Left renal cortex interstitium (tissue), 4 donors: Measurements from ENCODE around the gene OPCML. TPM values are rescaled to one million over a fixed set of nuclear protein-coding genes. Genes with fewer than 3 reads are reported as not detected.
A peak's percentile ranks its signal among the peaks of the same experiment; 100 is the strongest.

Source experiments
- DNase-seq, 4 donors: peaks; one replicate each; pipeline ENCODE4 v3.0.0-alpha.2; 2013; ENCODE audit warnings: low read depth in 4 of 4, low spot score in 2 of 4, missing footprints in 1 of 4
- polyA plus RNA-seq, 4 donors: library from polyadenylated mRNA; unstranded; fragments of 120-200 nt; gene quantifications; one replicate each; pipeline ENCODE4 v1.2.1, GENCODE V29; 2013; ENCODE audit not compliant: insufficient read length in 4 of 4

The OPCML gene
- polyA plus RNA-seq, 4 donors = 12.3 to 15.7 (median 14.3) TPM

- DNase-seq = no peak
Measured at GRCh38 chr11:133381761-133382130, 150.6 kb downstream of the OPCML start.

- DNase-seq = no peak
Measured at GRCh38 chr11:133366147-133366546, 166.2 kb downstream of the OPCML start.

- DNase-seq = no peak
Measured at GRCh38 chr11:133362916-133363315, 169.4 kb downstream of the OPCML start.

GRCh38 chr11:133362156-133362555 lies 170.1 kb downstream of the OPCML start:
- DNase-seq = no peak

GRCh38 chr11:133361689-133361994 lies 170.7 kb downstream of the OPCML start:
- no peak for DNase-seq

GRCh38 chr11:133360860-133361688 lies 171.2 kb downstream of the OPCML start:
- DNase-seq = no peak

GRCh38 chr11:133355095-133355494 lies 177.2 kb downstream of the OPCML start:
- DNase-seq = no peak

- no peak for DNase-seq
Measured at GRCh38 chr11:133354069-133354468, 178.2 kb downstream of the OPCML start.

- DNase-seq = no peak
Measured at GRCh38 chr11:133350045-133350444, 182.3 kb downstream of the OPCML start.

- DNase-seq = no peak
Measured at GRCh38 chr11:133347988-133348387, 184.3 kb downstream of the OPCML start.

GRCh38 chr11:133346137-133346536 lies 186.2 kb downstream of the OPCML start:
- DNase-seq = no peak

- DNase-seq = no peak
Measured at GRCh38 chr11:133343951-133344350, 188.3 kb downstream of the OPCML start.

GRCh38 chr11:133339495-133340140 lies 192.7 kb downstream of the OPCML start:
- DNase-seq = no peak

GRCh38 chr11:133338588-133338987 lies 193.7 kb downstream of the OPCML start:
- DNase-seq = no peak

- DNase-seq = no peak
Measured at GRCh38 chr11:133337951-133338418, 194.3 kb downstream of the OPCML start.

- no peak for DNase-seq
Measured at GRCh38 chr11:133337193-133337592, 195.1 kb downstream of the OPCML start.

GRCh38 chr11:133331031-133331430 lies 201.3 kb downstream of the OPCML start:
- no peak for DNase-seq

GRCh38 chr11:133326849-133327248 lies 205.5 kb downstream of the OPCML start:
- no peak for DNase-seq

- DNase-seq = no peak
Measured at GRCh38 chr11:133326332-133326731, 206.0 kb downstream of the OPCML start.

GRCh38 chr11:133325711-133326110 lies 206.6 kb downstream of the OPCML start:
- no peak for DNase-seq

GRCh38 chr11:133323354-133323753 lies 208.9 kb downstream of the OPCML start:
- DNase-seq = peak in 1 of 4 donors; percentile 7

- no peak for DNase-seq
Measured at GRCh38 chr11:133318221-133318620, 214.1 kb downstream of the OPCML start.
